ENCODE data around the gene TMEM204.

Gene TMEM204

DNA sequence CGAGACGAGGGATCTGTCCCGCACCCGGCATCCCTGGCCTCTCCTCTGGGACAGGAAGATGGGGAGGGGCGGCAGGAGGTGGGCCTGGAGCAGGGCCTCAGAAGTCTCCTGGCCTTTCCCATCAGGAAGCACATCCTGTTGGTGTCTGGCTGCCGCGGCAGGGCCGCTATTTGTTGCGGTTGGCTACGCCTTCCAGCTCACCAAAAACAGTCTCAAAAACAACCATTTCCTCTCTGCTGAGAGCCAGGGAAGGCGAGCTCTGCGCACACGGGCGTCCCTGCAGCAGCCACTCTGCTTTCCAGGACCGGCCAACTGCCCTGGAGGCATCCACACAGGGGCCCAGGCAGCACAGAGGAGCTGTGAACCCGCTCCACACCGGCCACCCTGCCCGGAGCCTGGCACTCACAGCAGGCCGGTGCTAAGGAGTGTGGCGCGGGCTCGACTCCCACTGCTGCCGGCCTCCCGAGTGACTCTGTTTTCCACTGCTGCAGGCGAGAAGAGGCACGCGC, at the start of gene TMEM204:
Gene TMEM204 (plus strand): TSS at position 224 of the 509 bp plus-strand sequence. CDS start 610 bp downstream, outside the sequence.
- no peak for DNase-seq

DNA sequence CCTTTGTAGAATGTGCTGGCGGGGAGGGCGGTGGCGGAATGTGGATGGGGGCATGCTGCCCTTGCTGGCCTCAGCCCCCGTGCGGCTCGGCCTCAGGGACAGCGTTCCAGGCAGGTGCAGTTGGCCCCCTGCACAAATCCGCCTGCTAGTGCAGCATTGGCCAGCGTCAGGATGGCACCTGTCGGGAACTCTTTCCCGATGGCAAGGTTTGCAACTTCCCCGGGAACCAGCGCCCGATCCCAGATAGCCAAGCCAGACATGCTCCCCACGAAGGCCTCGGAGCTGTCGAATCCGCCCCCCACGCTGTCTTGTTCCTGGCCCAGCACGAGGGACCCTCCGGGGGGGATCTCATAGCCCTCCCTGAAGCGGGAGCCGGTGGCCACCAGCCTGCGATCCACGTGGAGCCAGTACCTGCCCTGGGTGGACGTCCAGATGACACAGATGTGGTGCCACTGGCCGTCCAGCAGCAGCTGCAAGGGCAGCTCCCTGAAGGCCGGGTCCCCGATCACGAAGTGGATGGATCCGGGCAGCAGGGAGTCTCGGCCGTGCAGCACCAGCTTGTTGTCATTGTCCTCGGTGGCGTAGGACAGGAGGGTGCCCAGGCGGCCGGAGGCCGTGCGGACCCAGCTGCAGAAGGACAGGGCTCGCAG, 47.5 kb upstream of the TMEM204 start:
- DNase-seq = no peak

DNA sequence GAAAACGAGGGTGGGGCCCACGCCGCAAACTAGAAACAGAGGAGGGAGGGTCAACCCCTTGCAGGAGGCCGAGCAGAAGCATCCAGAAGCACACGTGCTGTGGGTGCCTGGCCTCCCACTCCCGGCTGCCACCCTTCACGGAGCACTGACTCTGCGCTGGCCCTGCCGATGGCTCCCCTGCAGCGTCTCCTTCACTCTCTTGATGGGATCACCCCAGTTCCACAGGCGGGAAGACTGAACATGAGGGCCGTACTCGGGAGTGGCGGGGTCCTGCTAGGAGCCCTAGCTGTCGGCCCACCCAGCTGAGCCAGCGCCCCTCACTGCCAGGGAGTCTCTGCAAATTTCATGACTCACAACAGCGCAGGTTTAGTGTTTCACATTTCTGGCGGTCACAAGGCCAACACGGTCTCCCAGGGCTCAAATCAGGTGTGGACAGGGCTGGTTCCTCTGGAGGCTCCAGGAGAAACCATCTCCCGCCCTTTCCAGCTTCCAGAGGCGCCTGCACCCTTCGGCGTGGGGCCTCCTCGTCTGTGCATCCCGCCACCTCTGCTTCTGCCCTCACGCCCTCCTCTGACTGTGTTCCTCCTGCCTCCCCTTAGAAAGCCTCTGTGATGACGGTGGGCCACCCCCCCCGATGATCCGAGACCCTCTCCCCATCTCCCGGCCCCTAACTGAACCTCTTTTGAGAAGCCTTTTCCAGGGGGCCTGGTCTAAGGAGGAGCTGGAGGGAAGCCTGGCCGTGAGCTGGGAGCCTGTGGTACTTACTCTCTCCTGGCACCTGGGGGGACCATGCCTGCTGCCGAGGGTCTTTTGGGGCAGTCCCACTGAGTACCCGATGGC, 46.7 kb upstream of the TMEM204 start:
- no peak for DNase-seq

DNA sequence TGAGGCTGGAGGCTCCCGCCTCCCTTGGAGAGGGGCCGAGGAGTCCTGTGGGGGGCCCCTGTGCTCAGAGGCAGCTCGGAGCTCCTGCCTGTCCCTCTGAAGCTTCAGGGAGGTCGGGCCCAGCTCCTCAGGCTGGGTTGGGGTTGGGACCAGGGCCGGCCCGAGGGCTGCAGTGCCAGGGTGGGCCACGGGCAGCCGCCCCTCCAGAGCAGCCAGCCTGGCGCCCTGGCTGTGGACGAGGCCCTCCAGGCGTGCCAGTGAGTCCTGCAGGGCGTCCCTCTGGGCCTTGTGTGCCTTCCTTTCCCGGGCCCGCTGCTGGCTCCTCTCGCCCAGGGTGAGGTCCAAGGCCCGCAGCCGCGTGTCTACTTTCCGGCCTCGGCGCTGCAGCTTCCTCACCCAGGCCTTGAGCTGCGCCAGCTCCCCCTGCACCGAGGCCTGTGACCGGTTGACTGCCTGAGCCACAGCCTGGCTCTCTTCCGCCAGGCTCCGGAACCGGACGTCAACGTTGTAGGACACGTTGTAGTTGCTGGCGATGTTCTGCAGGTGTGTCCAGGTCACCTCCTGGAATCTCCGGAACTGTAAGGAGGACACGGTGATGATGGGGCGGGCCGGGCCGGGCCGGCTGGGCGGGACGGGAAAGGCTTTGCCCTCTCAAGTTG, 45.9 kb upstream of the TMEM204 start:
- no peak for DNase-seq

DNA sequence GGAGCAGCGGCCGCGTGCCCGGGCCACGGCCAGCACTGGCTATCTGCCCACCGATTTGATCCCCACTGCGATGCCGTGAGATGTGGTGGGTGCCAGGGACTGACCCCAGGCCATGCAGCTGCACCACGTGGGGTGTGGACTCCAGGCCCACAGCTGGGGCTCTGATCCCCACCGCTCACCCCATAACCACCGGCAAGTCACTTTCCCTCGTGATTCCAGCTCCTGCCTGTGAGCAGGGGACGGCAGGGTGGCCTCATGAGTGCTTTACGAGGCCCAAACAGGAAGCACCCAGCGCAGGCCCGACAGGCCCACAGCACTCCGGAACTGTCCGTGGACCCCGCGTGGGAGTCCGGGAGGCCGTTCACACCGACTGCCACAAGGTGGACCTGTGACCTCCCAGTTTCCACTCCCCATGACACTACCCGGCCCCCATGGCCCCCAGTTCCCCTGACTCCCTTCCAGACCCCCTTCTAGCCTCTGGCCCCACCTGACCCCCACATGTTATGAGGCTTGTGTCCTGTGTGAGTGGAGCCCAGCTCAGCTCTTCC, 45.3 kb upstream of the TMEM204 start:
- no peak for DNase-seq

DNA sequence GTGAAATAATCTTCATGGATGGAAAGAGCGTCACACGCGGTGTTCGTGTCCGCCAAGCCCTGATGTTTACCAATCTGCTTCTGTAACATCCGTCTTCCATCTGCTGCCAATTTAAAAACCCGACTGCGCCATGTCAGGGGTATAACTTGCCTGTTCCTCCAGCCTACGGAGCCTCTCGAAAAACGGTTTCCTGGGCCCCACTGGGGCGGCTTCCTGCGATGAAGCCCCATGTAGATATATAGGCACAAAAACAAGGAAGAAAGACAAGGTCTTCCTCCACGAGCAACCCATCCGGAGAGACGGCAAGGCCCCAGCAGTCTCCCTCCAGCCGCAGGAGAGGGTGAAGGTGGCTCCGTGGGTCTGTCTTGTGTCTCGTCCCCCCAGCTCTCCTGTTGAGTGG, 44.8 kb upstream of the TMEM204 start, which contains the start of gene PTX4:
Gene PTX4 (minus strand): TSS at position 326 of the 400 bp plus-strand sequence. CDS start 35 bp downstream, at position 291.
- no peak for DNase-seq

DNA sequence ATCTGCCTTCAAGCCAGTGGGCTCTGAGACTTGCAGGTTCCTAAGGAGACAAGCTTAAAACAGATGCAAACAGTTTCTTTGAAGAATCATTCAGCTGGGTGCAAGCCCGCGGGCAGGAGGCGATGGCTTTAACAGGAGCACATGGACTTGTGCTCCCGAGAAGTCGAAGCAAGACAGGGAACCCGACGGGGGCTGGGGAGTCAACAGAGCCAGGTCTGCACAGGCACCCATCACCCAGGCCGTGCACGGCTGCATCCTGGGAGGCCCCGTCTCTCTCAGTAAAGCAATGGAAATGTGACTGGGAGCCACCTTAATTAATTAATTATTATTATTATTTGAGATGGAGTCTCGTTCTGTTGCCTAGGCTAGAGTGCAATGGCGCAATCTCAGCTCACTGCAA, 44.4 kb upstream of the TMEM204 start:
- no peak for DNase-seq

DNA sequence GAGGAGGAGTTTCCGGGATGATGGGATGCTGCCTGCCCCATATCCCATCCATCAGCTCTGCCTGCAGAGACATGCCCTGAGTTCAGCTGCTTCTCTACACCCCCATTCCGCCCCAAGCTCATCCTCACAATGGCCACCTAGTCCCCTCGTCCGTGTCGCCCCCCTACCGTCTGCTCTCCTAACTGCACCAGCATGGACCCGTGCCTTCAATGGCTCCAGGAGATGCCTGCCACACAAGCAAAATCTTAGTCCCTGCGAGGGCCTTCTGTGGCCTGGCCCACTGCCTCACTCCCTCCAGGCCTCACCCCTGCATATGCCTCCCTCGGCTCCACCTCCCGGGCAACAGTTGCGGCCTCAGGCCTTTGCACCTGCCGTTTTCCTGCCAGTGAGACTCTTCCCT, 42.1 kb upstream of the TMEM204 start:
- no peak for DNase-seq

DNA sequence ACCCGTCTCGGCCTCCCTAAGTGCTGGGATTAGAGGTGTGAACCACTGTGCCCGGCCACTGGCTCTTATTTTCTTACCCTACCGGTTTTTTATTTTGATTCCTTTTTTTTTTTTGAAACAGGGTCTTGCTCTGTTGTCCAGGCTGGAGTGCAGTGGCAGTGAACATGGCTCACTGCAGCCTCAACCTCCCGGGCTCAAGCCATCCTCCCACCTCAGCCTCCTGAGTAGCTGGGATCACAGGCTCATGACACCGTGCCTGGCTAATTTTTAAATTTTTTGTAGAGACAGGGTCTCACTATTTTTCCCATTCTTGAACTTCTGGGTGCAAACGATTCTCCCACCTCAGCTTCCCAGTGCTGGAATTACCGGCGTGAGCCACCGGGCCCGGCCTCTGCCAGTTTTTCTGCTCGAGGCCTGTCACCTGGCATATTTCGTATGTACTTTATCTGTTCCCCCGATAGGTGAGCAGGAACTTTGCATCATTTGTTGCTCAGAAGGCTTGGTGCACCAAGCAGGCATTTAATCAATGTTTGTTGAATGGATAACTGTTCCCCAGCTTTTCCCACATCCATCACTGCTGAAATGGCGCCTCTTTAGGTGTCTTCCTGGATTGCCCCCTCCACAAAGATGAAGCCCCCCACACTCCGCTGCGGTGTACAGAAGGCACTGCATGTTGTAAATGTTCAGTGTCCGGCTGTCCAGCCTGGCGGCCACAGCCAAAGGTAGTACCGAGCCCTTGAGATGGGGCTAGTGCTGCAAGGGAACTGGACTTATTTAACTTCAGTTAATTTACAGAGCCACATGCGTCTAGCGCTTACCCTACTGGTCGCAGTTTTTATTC, 41.2 kb upstream of the TMEM204 start:
- no peak for DNase-seq

DNA sequence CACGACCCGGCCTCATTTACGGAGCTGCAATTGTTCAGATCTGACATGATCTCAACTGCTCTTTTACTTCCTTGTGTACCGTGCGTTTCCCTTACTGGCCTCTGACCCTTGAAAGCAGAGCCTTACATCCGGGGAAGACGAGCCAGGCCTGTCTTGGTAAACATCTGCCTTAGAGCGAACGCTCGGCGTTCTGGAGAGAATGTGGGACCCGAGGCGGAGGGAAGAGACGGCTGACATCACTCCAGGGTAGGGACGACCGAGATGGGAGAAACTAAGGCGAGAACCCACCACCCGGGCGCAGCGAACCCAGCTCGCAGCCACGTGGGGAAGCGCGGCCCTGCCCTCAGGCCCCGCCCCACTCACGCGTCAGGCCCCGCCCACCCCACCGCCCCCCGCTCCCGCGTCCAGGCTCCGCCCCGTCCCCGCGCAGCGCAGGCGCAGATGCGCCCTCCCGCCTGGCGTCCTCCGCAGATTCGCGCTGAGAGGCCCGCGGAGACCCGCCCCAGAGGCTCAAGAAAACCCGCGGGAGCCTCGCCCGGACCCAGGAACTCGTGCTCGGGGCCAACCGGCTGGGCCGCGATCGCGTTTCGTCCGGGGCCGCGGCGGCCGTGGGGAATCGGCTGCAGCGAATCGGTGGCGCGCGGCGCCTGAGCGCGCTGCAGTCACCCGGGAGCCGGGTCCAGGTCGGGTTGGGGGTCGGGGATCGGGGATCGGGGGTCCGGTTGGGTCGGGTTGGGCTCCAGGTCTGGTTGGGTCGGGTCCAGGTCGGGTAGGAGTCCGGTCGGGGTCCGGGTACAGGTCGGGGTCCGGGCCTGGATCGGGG, 40.3 kb upstream of the TMEM204 start, which contains the start of gene TELO2:
Gene TELO2 (plus strand): TSS at position 438 of the 823 bp plus-strand sequence. CDS start 922 bp downstream, outside the sequence.
- DNase-seq = peak; percentile 87

DNA sequence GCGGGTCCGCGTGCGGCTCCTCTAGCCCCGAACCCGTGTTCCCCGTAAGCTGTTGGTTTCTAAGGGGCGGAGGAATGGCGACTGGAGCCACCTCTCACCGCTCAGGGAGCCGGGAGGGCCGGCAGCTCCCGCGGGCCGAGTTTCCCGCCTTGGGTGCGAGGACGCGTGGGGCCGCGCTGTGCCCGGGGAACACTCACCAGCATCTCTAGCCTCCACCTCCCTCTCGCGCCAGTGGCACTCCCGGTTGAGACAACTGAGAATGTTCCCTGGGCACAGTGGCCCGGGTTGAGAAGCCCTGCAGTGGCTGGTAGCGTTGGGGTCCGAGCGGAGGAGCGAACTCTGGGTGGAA, 39.7 kb upstream of the TMEM204 start:
- no peak for DNase-seq

DNA sequence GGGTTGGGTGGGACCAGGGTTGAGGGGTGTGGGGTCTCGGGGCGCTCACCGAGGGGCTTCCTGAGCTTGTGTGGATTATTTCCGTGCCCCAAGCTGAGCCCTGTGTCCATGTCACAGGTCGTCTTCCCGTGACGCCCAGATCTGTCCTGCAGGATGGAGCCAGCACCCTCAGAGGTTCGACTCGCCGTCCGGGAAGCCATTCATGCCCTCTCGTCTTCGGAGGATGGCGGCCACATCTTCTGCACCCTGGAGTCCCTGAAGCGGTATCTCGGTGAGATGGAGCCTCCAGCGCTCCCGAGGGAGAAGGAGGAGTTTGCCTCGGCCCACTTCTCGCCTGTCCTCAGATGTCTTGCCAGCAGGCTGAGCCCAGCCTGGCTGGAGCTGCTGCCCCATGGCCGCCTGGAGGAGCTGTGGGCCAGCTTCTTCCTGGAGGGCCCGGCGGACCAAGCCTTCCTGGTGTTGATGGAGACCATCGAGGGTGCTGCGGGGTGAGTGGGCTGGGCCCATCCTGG, 39.3 kb upstream of the TMEM204 start:
- DNase-seq = no peak

DNA sequence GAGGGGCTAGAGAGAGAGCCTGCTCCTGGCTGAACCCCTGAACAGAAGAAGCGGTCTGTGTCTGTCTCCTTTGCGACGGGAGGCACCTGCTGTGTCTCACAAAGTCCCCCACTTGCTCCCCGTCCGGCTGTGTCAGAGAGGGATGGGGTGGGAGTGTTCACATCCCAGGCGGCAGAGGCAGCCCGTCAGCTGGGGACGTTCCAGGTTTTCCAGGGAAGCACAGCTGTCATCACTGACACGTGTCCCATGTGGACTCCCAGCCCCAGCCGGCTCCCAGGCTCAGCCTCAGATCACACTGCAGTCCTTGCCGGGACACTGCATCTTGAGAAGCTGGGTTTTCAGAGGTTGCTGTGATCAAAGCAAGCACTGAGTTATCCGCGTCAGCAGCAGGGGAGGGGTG, 38.8 kb upstream of the TMEM204 start:
- DNase-seq = no peak

DNA sequence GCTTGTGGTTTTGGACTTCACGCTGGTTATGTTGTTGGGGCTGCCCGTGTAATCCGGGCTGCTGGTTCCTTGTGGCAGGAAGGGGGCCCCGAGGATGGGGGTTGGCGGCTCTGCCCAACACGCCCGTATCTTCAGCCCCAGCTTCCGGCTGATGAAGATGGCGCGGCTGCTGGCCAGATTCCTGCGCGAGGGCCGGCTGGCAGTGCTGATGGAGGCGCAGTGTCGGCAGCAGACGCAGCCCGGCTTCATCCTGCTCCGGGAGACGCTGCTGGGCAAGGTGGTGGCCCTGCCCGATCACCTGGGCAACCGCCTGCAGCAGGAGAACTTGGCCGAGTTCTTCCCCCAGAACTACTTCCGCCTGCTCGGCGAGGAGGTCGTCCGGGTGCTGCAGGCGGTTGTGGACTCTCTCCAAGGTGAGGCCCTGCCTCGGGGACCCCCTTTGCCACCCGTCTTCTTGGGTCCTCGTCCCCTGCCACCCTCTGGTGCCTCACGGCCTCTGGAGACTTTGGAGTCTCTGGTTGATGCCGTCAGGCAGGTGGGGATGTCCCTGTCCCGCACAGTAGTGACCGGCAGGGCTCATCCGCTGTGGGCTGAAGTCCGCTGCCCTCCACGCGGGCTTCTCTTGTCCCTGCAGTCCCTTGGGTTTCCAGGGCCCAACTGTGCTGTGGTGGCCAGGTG, 38.1 kb upstream of the TMEM204 start:
- no peak for DNase-seq

DNA sequence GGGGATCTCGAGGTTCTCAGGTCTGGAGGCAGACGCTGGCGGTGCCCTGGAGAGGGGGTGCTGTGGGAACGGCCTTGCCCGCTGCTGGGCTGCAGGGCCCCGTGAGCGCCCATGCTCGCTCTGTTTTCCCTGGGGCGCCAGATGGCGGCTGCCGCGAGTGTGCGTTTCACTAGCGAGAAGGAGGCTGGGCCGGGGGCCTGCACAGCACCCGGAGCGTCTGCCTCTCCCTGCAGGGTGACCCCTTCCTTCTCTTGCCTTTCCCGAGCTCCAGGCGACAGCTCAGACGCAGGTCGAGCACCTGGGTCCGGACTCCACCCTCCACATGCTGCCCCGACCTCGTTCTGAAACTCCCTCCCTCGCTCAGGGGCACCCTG, 37.6 kb upstream of the TMEM204 start:
- no peak for DNase-seq

DNA sequence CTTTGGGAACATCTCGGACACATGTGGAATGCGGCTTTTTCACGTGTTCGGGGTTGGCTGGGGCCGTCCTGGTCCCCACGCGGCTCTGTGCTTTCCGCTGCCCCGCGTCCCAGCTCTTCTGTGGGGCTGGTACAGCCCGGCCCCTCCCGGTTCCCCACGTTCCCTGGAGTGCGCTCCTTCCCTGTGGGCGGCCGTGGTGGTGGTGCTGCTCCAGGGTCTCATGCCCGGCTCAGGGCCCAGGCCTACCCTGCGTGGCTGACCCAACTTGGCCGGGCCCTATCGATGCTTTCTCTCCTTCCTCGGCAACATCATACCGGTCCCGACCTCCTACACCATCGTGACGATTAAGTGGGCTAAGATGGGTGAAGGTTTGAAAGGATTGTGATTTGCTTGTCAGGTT, 37.0 kb upstream of the TMEM204 start:
- DNase-seq = no peak

DNA sequence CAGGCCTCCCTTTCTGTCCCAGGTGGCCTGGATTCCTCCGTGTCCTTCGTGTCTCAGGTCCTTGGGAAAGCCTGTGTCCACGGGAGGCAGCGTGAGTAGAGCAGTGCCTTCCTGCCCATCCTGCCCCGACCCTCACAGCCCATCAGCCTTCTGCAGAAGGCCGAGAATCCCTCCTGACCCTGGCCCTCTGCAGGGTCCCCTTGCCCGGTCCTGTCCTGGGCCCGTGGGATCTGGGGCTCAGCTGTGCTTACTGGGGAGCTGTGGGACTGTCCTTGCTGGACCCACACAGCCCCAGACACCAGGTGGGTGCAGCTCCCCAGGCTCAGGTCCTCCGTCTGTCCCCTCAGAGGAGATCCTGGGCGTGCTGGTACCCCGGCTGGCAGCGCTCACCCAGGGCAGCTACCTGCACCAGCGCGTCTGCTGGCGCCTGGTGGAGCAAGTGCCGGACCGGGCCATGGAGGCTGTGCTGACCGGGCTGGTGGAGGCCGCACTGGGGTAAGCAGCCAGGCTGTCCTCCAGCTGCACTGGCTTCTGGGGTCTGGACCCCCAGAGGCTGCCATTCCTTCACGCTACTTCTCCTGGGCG, 36.4 kb upstream of the TMEM204 start:
- DNase-seq = no peak

DNA sequence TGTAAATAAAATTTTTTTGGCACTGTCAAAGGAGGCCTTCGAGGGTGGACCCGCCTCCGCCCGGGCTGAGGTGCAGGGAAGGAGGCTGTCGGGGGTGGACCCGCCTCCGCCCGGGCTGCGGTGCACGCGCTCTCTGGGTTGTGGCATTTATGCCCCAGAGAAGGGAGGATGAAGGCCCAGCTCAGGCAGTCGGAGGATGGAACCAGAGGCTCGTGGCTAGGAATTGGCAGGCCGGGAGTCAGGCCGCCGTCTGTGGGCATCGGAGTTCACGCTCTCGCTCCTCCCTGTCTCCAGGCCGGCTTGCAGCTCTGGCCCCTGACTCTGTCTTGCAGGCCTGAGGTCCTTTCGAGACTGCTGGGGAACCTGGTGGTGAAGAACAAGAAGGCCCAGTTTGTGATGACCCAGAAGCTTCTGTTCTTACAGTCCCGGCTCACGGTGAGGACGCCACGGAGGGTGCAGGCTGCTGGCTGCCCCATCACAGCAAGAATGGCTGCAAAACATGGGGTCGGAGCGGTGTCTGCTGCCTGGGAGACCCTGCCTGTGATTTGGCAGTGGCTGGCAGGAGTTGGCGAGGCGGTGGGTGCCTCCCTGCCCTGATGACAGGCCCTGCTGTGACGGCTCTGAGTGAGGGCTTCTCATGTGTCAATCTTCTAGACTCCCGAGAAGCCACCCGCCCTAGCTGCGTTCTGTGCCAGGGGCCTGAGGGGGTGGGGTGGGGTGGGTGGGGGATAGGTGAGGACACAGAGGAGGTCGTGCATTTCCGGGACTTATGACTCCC, 34.4 kb upstream of the TMEM204 start:
- DNase-seq = no peak

DNA sequence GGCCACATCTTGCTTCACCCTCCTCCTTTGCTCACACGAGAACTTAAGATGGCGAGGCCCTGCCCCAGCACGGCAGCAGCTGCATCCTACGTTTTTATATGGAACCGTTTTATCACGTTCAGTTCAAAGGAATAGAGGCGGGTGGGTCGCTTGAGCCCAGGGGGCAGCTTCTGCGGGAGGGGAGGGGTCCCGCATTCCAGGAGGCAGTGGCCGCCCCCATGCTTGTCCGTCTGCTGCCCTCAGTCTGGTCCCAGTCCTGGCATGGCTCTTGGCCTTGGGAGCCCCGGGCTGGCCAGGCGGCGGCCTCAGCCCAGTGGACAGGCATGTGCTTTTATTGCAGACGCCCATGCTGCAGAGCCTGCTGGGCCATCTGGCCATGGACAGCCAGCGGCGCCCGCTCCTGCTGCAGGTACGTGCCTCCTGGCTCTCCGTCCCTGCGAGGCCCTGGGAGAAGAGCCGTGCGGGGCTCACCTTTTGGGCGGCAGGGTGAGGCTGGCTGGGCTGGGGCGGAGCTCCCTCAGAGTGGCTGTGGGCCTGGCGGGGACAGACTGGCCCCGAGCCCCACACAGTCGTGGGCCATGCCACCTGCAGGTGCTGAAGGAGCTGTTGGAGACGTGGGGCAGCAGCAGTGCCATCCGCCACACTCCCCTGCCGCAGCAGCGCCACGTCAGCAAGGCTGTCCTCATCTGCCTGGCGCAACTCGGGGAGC, 33.6 kb upstream of the TMEM204 start:
- no peak for DNase-seq

All from KG1 (cell line).